Muscle layer of duodenum (tissue), 2 donors: ENCODE data around the gene ZNF112.
"Not testable (repeated sequence)": the region's sequence is repeated elsewhere in the genome, so short reads cannot be mapped to it uniquely, and the experiment has no call there.

Experiments
- H3K27ac ChIP-seq: one replicate; pipeline ENCODE4 v1.7.0; 2013; ENCODE audit warnings: mild to moderate bottlenecking, low read length
- H3K27me3 ChIP-seq: one replicate; pipeline ENCODE4 v1.7.0; 2013; ENCODE audit warnings: low read depth, mild to moderate bottlenecking, control low read depth, low read length
- H3K36me3 ChIP-seq, 2 donors: one replicate each; pipeline ENCODE4 v1.7.0; 2013; ENCODE audit warnings: low read length in 2 of 2, control low read depth in 1 of 2, mild to moderate bottlenecking in 1 of 2; ENCODE audit not compliant: insufficient read depth in 2 of 2, control insufficient read depth in 1 of 2
- H3K4me1 ChIP-seq, 2 donors: one replicate each; pipeline ENCODE4 v1.7.0; 2013; ENCODE audit warnings: low read length in 2 of 2, mild to moderate bottlenecking in 2 of 2, control low read depth in 1 of 2, moderate library complexity in 1 of 2; ENCODE audit not compliant: insufficient read depth in 2 of 2, control insufficient read depth in 1 of 2
- H3K4me3 ChIP-seq, 2 donors: one replicate each; pipeline ENCODE4 v1.7.0; 2013; ENCODE audit warnings: low read length in 2 of 2, low read depth in 1 of 2, mild to moderate bottlenecking in 1 of 2
- H3K9me3 ChIP-seq, 2 donors: one replicate each; pipeline ENCODE4 v1.7.0; 2013; ENCODE audit warnings: low read length in 2 of 2, control low read depth in 1 of 2, mild to moderate bottlenecking in 1 of 2; ENCODE audit not compliant: control insufficient read depth in 1 of 2
- donor health status: healthy.

ZNF112 gene

GRCh38 chr19:44356383-44357111 is at the start of gene ZNF112:
Gene ZNF112, minus strand, starts transcription at chr19:44356680. Its CDS starts 16,141 bp downstream, at chr19:44340539.
- Histone ChIP-seq H3K27ac (peak within 1 kb of the TSS; percentile 51), H3K36me3 (no peaks in the 10 kb centered on the region), H3K4me3 (peak within 1 kb of the TSS; percentile 71 to 82), H3K27me3 (no peaks in the 10 kb centered on the region), H3K9me3 (peaks cover 0 to 4% of the 10 kb centered on the region in 2 donors), H3K4me1 (peaks cover 0 to 5% of the 10 kb centered on the region in 2 donors)

GRCh38 chr19:44401139-44402115 is 44.9 kb upstream of the ZNF112 start, which contains the start of gene ZNF285:
Gene ZNF285, minus strand, starts transcription at chr19:44401608. Its CDS starts 4,395 bp downstream, at chr19:44397213.
- no peaks in the 10 kb centered on the region for H3K4me1 ChIP-seq
- H3K27me3 ChIP-seq = no peaks in the 10 kb centered on the region
- H3K27ac ChIP-seq = no peak within 1 kb of the TSS
- peak within 1 kb of the TSS; percentile 63 to 72 for H3K4me3 ChIP-seq
- H3K9me3 ChIP-seq = peaks cover 7 to 20% of the 10 kb centered on the region in 2 donors
- peaks cover 0 to 5% of the 10 kb centered on the region in 2 donors for H3K36me3 ChIP-seq

- H3K4me3 ChIP-seq, H3K27me3 ChIP-seq, H3K4me1 ChIP-seq, H3K27ac ChIP-seq: not testable (repeated sequence)
- Histone ChIP-seq H3K36me3 (peaks cover 0 to 69% of the 10 kb centered on the region in 2 donors), H3K9me3 (peaks cover 0 to 51% of the 10 kb centered on the region in 2 donors)
These were observed 32.8 kb upstream of the ZNF112 start for GRCh38 chr19:44389268-44389667.

- Histone ChIP-seq H3K4me3 (no peak overlapping the region), H3K27me3 (no peaks in the 10 kb centered on the region), H3K36me3 (no peaks in the 10 kb centered on the region), H3K4me1 (no peaks in the 10 kb centered on the region), H3K27ac (no peak overlapping the region), H3K9me3 (peaks cover 0 to 7% of the 10 kb centered on the region in 2 donors)
These were observed 18.3 kb upstream of the ZNF112 start for GRCh38 chr19:44374789-44375188.

GRCh38 chr19:44371815-44372480 is 15.5 kb upstream of the ZNF112 start:
- H3K27me3 ChIP-seq = no peaks in the 10 kb centered on the region
- H3K4me3 ChIP-seq = no peak overlapping the region
- H3K36me3 ChIP-seq = no peaks in the 10 kb centered on the region
- H3K4me1 ChIP-seq = no peaks in the 10 kb centered on the region
- no peak overlapping the region for H3K27ac ChIP-seq
- H3K9me3 ChIP-seq = peaks cover 0 to 10% of the 10 kb centered on the region in 2 donors

GRCh38 chr19:44367024-44367423 is 10.5 kb upstream of the ZNF112 start:
- Histone ChIP-seq H3K4me3 (no peak overlapping the region), H3K36me3 (no peaks in the 10 kb centered on the region), H3K4me1 (no peaks in the 10 kb centered on the region), H3K27ac (no peak overlapping the region), H3K27me3 (no peaks in the 10 kb centered on the region), H3K9me3 (peaks cover 0 to 11% of the 10 kb centered on the region in 2 donors)

GRCh38 chr19:44346556-44346955 is 9.9 kb downstream of the ZNF112 start:
- H3K9me3 ChIP-seq = peaks cover 53 to 67% of the 10 kb centered on the region in 2 donors
- H3K4me1 ChIP-seq = no peaks in the 10 kb centered on the region
- H3K36me3 ChIP-seq = peaks cover 0 to 54% of the 10 kb centered on the region in 2 donors
- no peaks in the 10 kb centered on the region for H3K27me3 ChIP-seq
- no peak overlapping the region for H3K27ac ChIP-seq
- peak overlapping the region in 1 of 2 donors; percentile 40 for H3K4me3 ChIP-seq

GRCh38 chr19:44345959-44346358 is 10.5 kb downstream of the ZNF112 start:
- Histone ChIP-seq H3K9me3 (peaks cover 53 to 66% of the 10 kb centered on the region in 2 donors), H3K36me3 (peaks cover 0 to 58% of the 10 kb centered on the region in 2 donors), H3K27ac (no peak overlapping the region), H3K4me3 (peak overlapping the region in 1 of 2 donors; percentile 40), H3K27me3 (no peaks in the 10 kb centered on the region), H3K4me1 (no peaks in the 10 kb centered on the region)

- no peak overlapping the region for H3K27ac ChIP-seq
- H3K4me1 ChIP-seq = no peaks in the 10 kb centered on the region
- H3K36me3 ChIP-seq = peaks cover 4 to 65% of the 10 kb centered on the region in 2 donors
- peak overlapping the region in 1 of 2 donors; percentile 14 for H3K4me3 ChIP-seq
- H3K9me3 ChIP-seq = peaks cover 43 to 57% of the 10 kb centered on the region in 2 donors
- no peaks in the 10 kb centered on the region for H3K27me3 ChIP-seq
These were observed 12.2 kb downstream of the ZNF112 start for GRCh38 chr19:44344255-44344654.

GRCh38 chr19:44341794-44342193 is 14.7 kb downstream of the ZNF112 start:
- peaks cover 14 to 87% of the 10 kb centered on the region in 2 donors for H3K36me3 ChIP-seq
- H3K27me3 ChIP-seq = no peaks in the 10 kb centered on the region
- no peaks in the 10 kb centered on the region for H3K4me1 ChIP-seq
- peaks cover 29 to 52% of the 10 kb centered on the region in 2 donors for H3K9me3 ChIP-seq
- no peak overlapping the region for H3K27ac ChIP-seq
- H3K4me3 ChIP-seq = peak overlapping the region in 1 of 2 donors; percentile 31
